OCI-LY1 (cell line): Measurements from ENCODE around the gene SLC11A1.

Source experiments
- H2AFZ ChIP-seq: fragments of 200-600 bp; sonication (generic), shearing (Covaris generic); 2 replicates; pipeline ENCODE4 v1.6.0; 2014; ENCODE audit warnings: antibody characterized with exemption, mild to moderate bottlenecking, low read length
- H3F3A ChIP-seq: fragments of 200-600 bp; sonication (generic), shearing (Covaris generic); 2 replicates; pipeline ENCODE4 v1.6.0; 2014; ENCODE audit warnings: mild to moderate bottlenecking, antibody characterized with exemption, low read length, moderate library complexity; ENCODE audit not compliant: insufficient read depth
- H3K27ac ChIP-seq: fragments of 200-600 bp; sonication (generic); 2 replicates; pipeline ENCODE4 v1.5.1; 2014; ENCODE audit warnings: low read length, mixed run types, mild to moderate bottlenecking, low read depth; ENCODE audit not compliant: poor library complexity, severe bottlenecking
- H3K27me3 ChIP-seq: fragments of 200-600 bp; sonication (generic); 2 replicates; pipeline ENCODE4 v1.6.0; 2014; ENCODE audit warnings: antibody characterized with exemption, mild to moderate bottlenecking, low read length, moderate library complexity; ENCODE audit not compliant: insufficient read depth
- H3K36me3 ChIP-seq: fragments of 200-600 bp; sonication (generic); 2 replicates; pipeline ENCODE4 v1.6.1; 2014; ENCODE audit warnings: mild to moderate bottlenecking, antibody characterized with exemption, low read length, moderate library complexity, mixed read lengths; ENCODE audit not compliant: insufficient read depth
- H3K4me1 ChIP-seq: fragments of 200-600 bp; sonication (generic); 2 replicates; pipeline ENCODE4 v1.5.1; 2014; ENCODE audit warnings: mild to moderate bottlenecking, low read length, moderate library complexity; ENCODE audit not compliant: insufficient read depth, severe bottlenecking
- H3K4me2 ChIP-seq: fragments of 200-600 bp; sonication (generic), shearing (Covaris generic); 2 replicates; pipeline ENCODE4 v1.6.1; 2014; ENCODE audit warnings: low read length
- H3K4me3 ChIP-seq: fragments of 200-600 bp; sonication (generic); 2 replicates; pipeline ENCODE4 v1.5.1; 2014; ENCODE audit warnings: low read length, low read depth, mild to moderate bottlenecking, mixed read lengths; ENCODE audit not compliant: poor library complexity, severe bottlenecking
- H3K79me2 ChIP-seq: fragments of 200-600 bp; shearing (Covaris generic); 2 replicates; pipeline ENCODE4 v1.6.1; 2016; ENCODE audit warnings: mixed run types, low read length, mixed read lengths; ENCODE audit not compliant: insufficient read depth
- H3K9ac ChIP-seq: fragments of 200-600 bp; sonication (generic), shearing (Covaris generic); 2 replicates; pipeline ENCODE4 v1.6.1; 2014; ENCODE audit warnings: mild to moderate bottlenecking, low read length, mixed read lengths
- H3K9me2 ChIP-seq: fragments of 200-600 bp; sonication (generic), shearing (Covaris generic); 2 replicates; pipeline ENCODE4 v1.6.1; 2014; ENCODE audit warnings: low read depth, mild to moderate bottlenecking, low read length, mixed read lengths
- H3K9me3 ChIP-seq: fragments of 200-600 bp; shearing (Covaris generic); 2 replicates; pipeline ENCODE4 v1.6.1; 2014; ENCODE audit warnings: low read length, mixed read lengths
- H4K20me1 ChIP-seq: fragments of 200-600 bp; sonication (generic), shearing (Covaris generic); 2 replicates; pipeline ENCODE4 v1.6.0; 2016; ENCODE audit warnings: mild to moderate bottlenecking, low read length; ENCODE audit not compliant: insufficient read depth
- CTCF ChIP-seq: fragments of 200-600 bp; sonication (generic), shearing (Covaris generic); IDR thresholded peaks from 2 replicates; pipeline ENCODE4 v1.5.1; 2017; ENCODE audit warnings: mild to moderate bottlenecking, antibody characterized with exemption, low read length, moderate library complexity, mixed read lengths
- EZH2 ChIP-seq: fragments of 200-600 bp; sonication (generic), shearing (Covaris generic); IDR thresholded peaks from 2 replicates; pipeline ENCODE4 v1.8.0; 2017; ENCODE audit warnings: borderline replicate concordance, mixed run types, mild to moderate bottlenecking, antibody characterized with exemption, low read length, moderate library complexity, mixed read lengths

Gene SLC11A1

GRCh38 chr2:218427741-218428140, 45.7 kb downstream of the SLC11A1 start:
- Histone ChIP-seq H3K36me3 (no peaks in the 10 kb centered on the region), H3F3A (no peaks in the 10 kb centered on the region), H3K4me1 (no peaks in the 10 kb centered on the region), H3K9me2 (no peaks in the 10 kb centered on the region), H3K4me3 (no peak overlapping the region), H3K79me2 (no peaks in the 10 kb centered on the region), H3K27me3 (no peaks in the 10 kb centered on the region; the same call in 1 of the 2 replicates), H2AFZ (no peak overlapping the region), H4K20me1 (no peaks in the 10 kb centered on the region), H3K27ac (no peak overlapping the region), H3K4me2 (no peak overlapping the region), H3K9me3 (no peaks in the 10 kb centered on the region), H3K9ac (no peak overlapping the region)
- TF ChIP-seq EZH2 (no peak), CTCF (no peak)

DNA sequence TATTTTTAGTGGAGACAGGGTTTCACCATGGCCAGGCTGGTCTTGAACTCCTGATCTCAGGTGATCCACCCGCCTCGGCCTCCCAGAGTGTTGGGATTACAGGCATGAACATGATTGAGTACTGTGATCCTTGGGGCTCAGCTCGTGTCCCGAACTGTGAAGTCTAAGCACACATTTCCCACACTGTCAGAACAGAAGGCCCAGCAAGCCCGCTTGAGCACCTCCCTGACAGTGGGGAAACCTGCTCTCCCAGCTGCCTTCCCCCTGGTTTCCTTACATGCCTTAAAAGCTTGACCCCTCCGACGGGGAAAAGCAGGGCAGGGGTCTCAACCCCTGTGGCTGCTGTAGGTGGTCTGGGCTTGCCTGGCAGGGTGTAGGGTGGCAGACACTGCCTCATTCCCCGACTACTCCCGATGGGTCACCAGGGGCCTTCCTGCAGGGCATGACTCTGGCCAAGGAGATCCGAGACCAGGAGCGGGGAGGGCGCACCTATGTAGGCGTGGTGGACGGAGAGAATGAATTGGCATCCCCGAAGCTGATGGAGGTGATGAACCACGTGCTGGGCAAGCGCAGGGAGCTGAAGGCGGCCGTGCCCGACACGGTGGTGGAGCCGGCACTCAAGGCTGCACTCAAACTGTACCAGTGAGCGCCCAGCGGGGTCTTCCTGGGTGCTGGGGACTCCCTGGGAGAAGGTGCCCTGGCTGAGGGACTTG, 46.9 kb downstream of the SLC11A1 start:
- H3K27me3 ChIP-seq = no peaks in the 10 kb centered on the region; the same call in 1 of the 2 replicates
- H3K9me3 ChIP-seq = no peaks in the 10 kb centered on the region
- H3K4me3 ChIP-seq = no peak overlapping the region
- TF ChIP-seq CTCF (no peak), EZH2 (no peak)
- no peak overlapping the region for H3K27ac ChIP-seq
- no peaks in the 10 kb centered on the region for H3K4me1 ChIP-seq
- H3K36me3 ChIP-seq = no peaks in the 10 kb centered on the region
- H3K9me2 ChIP-seq = no peaks in the 10 kb centered on the region
- H4K20me1 ChIP-seq = no peaks in the 10 kb centered on the region
- no peak overlapping the region for H3K4me2 ChIP-seq
- no peaks in the 10 kb centered on the region for H3F3A ChIP-seq
- no peak overlapping the region for H2AFZ ChIP-seq
- no peak overlapping the region for H3K9ac ChIP-seq
- no peaks in the 10 kb centered on the region for H3K79me2 ChIP-seq

DNA sequence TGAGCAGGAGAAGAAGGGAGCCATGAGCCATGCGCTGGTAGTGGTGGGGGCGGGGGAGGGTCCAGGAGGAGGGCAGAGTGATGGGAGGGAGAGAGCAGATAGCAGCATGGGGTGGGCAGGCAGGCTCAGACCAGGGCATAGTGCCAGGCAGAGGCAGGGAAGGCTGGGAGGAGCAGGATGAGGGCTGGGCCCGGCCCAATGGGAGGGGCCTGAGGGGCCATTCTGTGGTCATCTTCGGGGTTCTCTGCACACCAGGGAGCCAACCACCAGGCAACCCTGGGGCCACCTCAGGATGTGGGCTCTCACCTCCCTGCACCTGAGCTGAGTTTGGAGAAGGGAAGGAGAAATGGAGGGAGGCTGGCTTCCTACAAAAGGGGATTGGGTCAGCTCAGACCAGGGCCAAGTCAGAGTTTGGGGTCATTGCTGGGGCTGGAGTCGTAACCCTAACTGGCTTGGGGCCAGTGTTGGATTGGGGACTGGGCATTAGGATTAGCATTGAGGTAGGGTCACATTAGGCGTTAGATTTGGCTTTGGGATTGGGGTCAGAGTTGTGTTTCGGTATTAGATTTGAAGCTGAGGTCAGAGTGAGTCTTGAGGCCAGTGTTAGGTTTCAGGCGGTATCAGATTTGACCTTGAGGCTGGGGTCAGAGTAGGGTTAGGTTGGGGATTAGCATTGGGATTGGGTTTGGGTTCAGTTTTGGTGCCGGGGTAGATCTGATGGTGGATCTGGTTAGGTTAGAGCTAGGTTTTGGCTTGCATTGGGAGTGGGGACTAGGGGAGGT, 48.0 kb downstream of the SLC11A1 start:
- H3K9ac ChIP-seq = no peak overlapping the region
- H3K27ac ChIP-seq = no peak overlapping the region
- TF ChIP-seq CTCF (no peak), EZH2 (no peak)
- no peaks in the 10 kb centered on the region for H3K9me3 ChIP-seq
- H2AFZ ChIP-seq = no peak overlapping the region
- no peaks in the 10 kb centered on the region for H3K9me2 ChIP-seq
- H3K79me2 ChIP-seq = no peaks in the 10 kb centered on the region
- no peaks in the 10 kb centered on the region for H4K20me1 ChIP-seq
- no peaks in the 10 kb centered on the region; the same call in 1 of the 2 replicates for H3K27me3 ChIP-seq
- H3K4me2 ChIP-seq = no peak overlapping the region
- no peaks in the 10 kb centered on the region for H3F3A ChIP-seq
- H3K36me3 ChIP-seq = no peaks in the 10 kb centered on the region
- no peaks in the 10 kb centered on the region for H3K4me1 ChIP-seq
- no peak overlapping the region for H3K4me3 ChIP-seq
